Cardiac septum (tissue), 1 donor: Measurements from ENCODE around the gene MAP7. TPM values are rescaled to one million over a fixed set of nuclear protein-coding genes. Genes with fewer than 3 reads are reported as not detected.
"Not testable (repeated sequence)": the region's sequence is repeated elsewhere in the genome, so short reads cannot be mapped to it uniquely, and the experiment has no call there.

ENCODE experiments used
- DNase-seq: peaks from one replicate; pipeline ENCODE4 v3.0.0-alpha.2; 2020; ENCODE audit warnings: low spot score
- intact Hi-C: fragments of 100-400 bp; cut with DNase I; formaldehyde crosslinking; loops from one replicate; pipeline ENCODE4 v1.14.0; 2022
- total RNA-seq: library from RNA; stranded (reverse); fragmentation: NEBNext Ultra II Directional; extraction: Animal tissue kit (Norgen Biotek cat#: 25700); gene quantifications from one replicate; pipeline ENCODE4 v1.2.1, GENCODE V29; 2021
- donor health status: DM: no; HTN: no; CAD: no.

MAP7 gene
- total RNA-seq, 1 donor from 2014 or later: 1.5 TPM

GRCh38 chr6:136331461-136331860, 218.8 kb downstream of the MAP7 start:
- intact Hi-C loops: no loop called here
- DNase-seq: no peak

DNA sequence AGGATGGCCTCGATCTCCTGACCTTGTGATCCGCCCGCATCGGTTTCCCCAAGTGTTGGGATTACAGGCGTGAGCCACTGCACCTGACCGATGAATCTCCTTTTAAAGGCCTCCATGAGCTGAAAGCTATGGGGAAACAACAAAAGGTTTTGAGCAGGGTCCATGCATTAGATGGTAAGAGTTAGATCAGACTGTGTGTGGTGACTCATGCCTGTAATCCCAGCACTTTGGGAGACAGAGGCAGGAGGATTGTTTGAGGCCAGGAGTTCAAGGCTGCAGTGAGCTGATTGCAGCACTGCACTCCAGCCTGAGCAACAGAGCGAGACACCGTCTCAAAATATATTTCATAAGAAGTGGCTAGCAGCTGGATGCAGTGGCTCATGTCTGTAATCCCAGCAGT, 219.6 kb downstream of the MAP7 start:
- intact Hi-C loops: no loop called here
- no peak for DNase-seq

GRCh38 chr6:136326038-136326553, 224.1 kb downstream of the MAP7 start:
- intact Hi-C loops: no loop called here

GRCh38 chr6:136324686-136325380, 225.4 kb downstream of the MAP7 start:
- DNase-seq: no peak
- intact Hi-C loops: no loop called here

More at GRCh38 chr6:136326038-136326553, 224.1 kb downstream of the MAP7 start:
- no peak for DNase-seq

DNA sequence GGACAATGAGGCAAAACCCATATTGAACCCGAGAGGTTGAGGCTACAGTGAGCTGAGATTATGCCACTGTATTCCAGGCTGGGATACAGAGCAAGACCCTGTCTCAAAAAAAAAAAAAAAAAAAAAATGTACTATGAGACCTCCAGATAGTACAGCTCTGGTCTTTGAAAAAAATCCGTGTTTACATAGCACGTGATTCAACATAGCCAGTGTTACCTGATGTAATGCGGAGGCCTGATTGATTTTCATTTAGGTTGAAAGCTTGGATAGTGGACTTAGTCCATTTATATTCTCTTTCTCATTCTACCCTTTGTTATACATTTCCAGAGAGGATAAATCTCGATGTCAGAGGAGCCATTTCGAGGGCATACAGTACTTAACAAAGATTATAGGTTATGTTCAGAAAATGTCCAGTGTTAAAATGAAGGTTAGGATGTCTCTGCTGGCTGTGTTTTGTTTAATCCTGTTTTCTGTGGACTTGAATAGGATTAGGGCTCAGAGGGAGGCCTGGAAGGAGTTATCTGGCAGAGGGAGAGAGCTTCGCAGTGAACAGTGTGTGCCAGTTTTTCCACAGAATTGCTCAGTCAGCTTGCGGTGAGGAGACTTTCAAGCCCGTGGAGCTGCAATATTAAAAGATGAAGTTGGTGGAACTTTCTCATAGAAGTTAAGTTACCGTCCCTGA, 226.7 kb downstream of the MAP7 start:
- intact Hi-C loops: no loop called here

GRCh38 chr6:136319732-136320131, 230.5 kb downstream of the MAP7 start:
- no peak for DNase-seq
- intact Hi-C loops: loop anchor here (10.0 kb wide), 2 partner anchors 785 to 815 kb away; no protein-coding TSS in a partner anchor

More for the DNA sequence above, 226.7 kb downstream of the MAP7 start:
- DNase-seq: no peak

- intact Hi-C loops: loop anchor here (10.0 kb wide), 2 partner anchors 784 to 814 kb away; no protein-coding TSS in a partner anchor
- DNase-seq: no peak
Observed at GRCh38 chr6:136318676-136319075, 231.5 kb downstream of the MAP7 start.

- intact Hi-C loops: loop anchor here (10.0 kb wide), 2 partner anchors 783 to 813 kb away; no protein-coding TSS in a partner anchor
- no peak for DNase-seq
Observed at GRCh38 chr6:136317971-136318370, 232.3 kb downstream of the MAP7 start.

GRCh38 chr6:136317021-136317694, 233.1 kb downstream of the MAP7 start:
- no peak for DNase-seq
- intact Hi-C loops: loop anchor here (10.0 kb wide), 2 partner anchors 782 to 812 kb away; no protein-coding TSS in a partner anchor

- intact Hi-C loops: loop anchor here (10.0 kb wide), 2 partner anchors 781 to 811 kb away; no protein-coding TSS in a partner anchor
- DNase-seq: no peak
Observed at GRCh38 chr6:136315594-136315993, 234.6 kb downstream of the MAP7 start.

- intact Hi-C loops: loop anchor here (10.0 kb wide), 2 partner anchors 778 to 808 kb away; no protein-coding TSS in a partner anchor
- DNase-seq: no peak
Observed at GRCh38 chr6:136312975-136313374, 237.2 kb downstream of the MAP7 start.

- no peak for DNase-seq
- intact Hi-C loops: loop anchor here (10.0 kb wide), 2 partner anchors 775 to 805 kb away; no protein-coding TSS in a partner anchor
Observed at GRCh38 chr6:136309729-136310311, 240.4 kb downstream of the MAP7 start.

GRCh38 chr6:136309171-136309570, 241.1 kb downstream of the MAP7 start:
- intact Hi-C loops: no loop called here
- DNase-seq: no peak

- intact Hi-C loops, DNase-seq: not testable (repeated sequence)
Observed at GRCh38 chr6:136308469-136308868, 241.8 kb downstream of the MAP7 start.

DNA sequence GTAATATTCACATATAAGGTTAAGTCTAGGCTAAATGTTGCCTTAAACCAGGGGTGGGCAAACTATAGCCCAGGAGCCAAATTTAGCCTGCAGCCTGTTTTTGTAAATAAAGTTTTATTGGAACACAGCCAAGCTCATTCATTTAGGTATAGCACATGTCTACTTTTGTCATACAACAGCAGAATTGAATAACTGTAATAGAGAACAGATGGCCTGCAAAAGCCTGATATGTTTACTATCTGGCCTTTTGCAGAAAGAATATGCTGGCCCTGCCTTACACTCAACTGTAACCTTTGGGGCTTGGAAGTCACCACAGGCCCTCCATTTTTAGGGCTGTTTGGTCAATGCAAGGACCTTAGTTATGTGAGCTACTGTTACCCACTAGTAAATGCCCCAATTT, 242.9 kb downstream of the MAP7 start:
- intact Hi-C loops: no loop called here
- no peak for DNase-seq

DNA sequence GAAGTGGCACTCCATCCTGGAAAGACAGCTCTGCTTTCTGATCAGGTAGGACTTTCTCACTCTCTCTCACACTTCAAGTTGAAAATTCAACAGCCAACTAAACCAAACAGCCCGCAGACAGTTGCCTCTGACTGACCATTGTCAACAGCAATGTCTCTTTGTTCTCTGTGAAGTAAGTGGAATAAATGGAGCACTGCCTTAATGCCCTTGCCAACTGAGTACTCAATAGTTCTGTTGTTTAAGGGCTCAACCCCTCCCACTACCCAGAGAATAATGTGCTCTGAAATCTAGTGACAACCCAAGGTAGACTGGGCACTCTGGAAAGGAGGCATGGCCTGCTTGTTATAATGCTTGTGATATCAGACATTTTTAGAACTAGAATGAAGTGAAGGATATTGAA, 243.8 kb downstream of the MAP7 start:
- intact Hi-C loops: no loop called here
- no peak for DNase-seq

GRCh38 chr6:136304410-136304809, 245.8 kb downstream of the MAP7 start:
- DNase-seq: no peak
- intact Hi-C loops: no loop called here

- no peak for DNase-seq
- intact Hi-C loops: no loop called here
Observed at GRCh38 chr6:136303516-136303915, 246.7 kb downstream of the MAP7 start.

- no peak for DNase-seq
- intact Hi-C loops: no loop called here
Observed at GRCh38 chr6:136294621-136295020, 255.6 kb downstream of the MAP7 start.
